ENCODE measurements around the gene PATZ1. TPM values are rescaled to one million over a fixed set of nuclear protein-coding genes. Genes with fewer than 3 reads are reported as not detected.

The PATZ1 gene
- total RNA-seq, 4 donors from 2014 or later = 12.9 to 20.6 (median 17.0) TPM

- DNase-seq (ENCODE audit: extremely low spot score) = no peak
- no peak overlapping the region for H3K4me3 ChIP-seq
- peaks cover 40 to 97% (median 86%) of the 10 kb centered on the region in 4 donors for H3K36me3 ChIP-seq
- TF ChIP-seq POLR2AphosphoS5 (IDR thresholded peaks at IDR 0.05) = no peak
- TF ChIP-seq, protein P1, sequence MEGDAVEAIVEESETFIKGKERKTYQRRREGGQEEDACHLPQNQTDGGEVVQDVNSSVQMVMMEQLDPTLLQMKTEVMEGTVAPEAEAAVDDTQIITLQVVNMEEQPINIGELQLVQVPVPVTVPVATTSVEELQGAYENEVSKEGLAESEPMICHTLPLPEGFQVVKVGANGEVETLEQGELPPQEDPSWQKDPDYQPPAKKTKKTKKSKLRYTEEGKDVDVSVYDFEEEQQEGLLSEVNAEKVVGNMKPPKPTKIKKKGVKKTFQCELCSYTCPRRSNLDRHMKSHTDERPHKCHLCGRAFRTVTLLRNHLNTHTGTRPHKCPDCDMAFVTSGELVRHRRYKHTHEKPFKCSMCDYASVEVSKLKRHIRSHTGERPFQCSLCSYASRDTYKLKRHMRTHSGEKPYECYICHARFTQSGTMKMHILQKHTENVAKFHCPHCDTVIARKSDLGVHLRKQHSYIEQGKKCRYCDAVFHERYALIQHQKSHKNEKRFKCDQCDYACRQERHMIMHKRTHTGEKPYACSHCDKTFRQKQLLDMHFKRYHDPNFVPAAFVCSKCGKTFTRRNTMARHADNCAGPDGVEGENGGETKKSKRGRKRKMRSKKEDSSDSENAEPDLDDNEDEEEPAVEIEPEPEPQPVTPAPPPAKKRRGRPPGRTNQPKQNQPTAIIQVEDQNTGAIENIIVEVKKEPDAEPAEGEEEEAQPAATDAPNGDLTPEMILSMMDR (IDR thresholded peaks at IDR 0.05) = no peak
- TF ChIP-seq POLR2A (IDR thresholded peaks at IDR 0.05; ENCODE audit: low read depth) = no peak
- no peak for TF ChIP-seq EP300 (IDR thresholded peaks at IDR 0.05)
- intact Hi-C loops (cut with DNase I) = no loop called here
- H3K4me1 ChIP-seq = peaks cover 3 to 9% (median 8%) of the 10 kb centered on the region in 4 donors
- H3K27me3 ChIP-seq = no peaks in the 10 kb centered on the region
- peak overlapping the region in 1 of 4 donors; percentile 45 for H3K27ac ChIP-seq (replicated peaks in 1 of 4)
- H3K9me3 ChIP-seq = no peaks in the 10 kb centered on the region
Measured at GRCh38 chr22:31279821-31280505, 66.2 kb downstream of the PATZ1 start.

GRCh38 chr22:31279327-31279669, 66.8 kb downstream of the PATZ1 start:
- Histone ChIP-seq H3K4me1 (peaks cover 0 to 3% (median 1%) of the 10 kb centered on the region in 4 donors), H3K27ac (replicated peaks in 1 of 4) (peak overlapping the region in 1 of 4 donors; percentile 45), H3K9me3 (no peaks in the 10 kb centered on the region), H3K4me3 (no peak overlapping the region), H3K27me3 (no peaks in the 10 kb centered on the region), H3K36me3 (peaks cover 35 to 97% (median 86%) of the 10 kb centered on the region in 4 donors)
- intact Hi-C loops (cut with DNase I) = no loop called here
- no peak for DNase-seq (ENCODE audit: extremely low spot score)
- TF ChIP-seq POLR2A (IDR thresholded peaks at IDR 0.05; ENCODE audit: low read depth) (no peak), EP300 (IDR thresholded peaks at IDR 0.05) (no peak), POLR2AphosphoS5 (IDR thresholded peaks at IDR 0.05) (no peak)
- TF ChIP-seq, protein P1 (IDR thresholded peaks at IDR 0.05) = no peak

- DNase-seq (ENCODE audit: extremely low spot score) = no peak
- intact Hi-C loops (cut with DNase I) = no loop called here
- H3K9me3 ChIP-seq = no peaks in the 10 kb centered on the region
- H3K4me3 ChIP-seq = no peak overlapping the region
- peaks cover 0 to 3% (median 0%) of the 10 kb centered on the region in 4 donors for H3K4me1 ChIP-seq
- WGBS = 63% methylated on average over 6 of the region's 6 CpGs
- H3K27ac ChIP-seq (replicated peaks in 1 of 4) = peak overlapping the region in 1 of 4 donors; percentile 45
- TF ChIP-seq POLR2A (IDR thresholded peaks at IDR 0.05; ENCODE audit: low read depth) = no peak
- TF ChIP-seq, protein P1 (IDR thresholded peaks at IDR 0.05) = no peak
- TF ChIP-seq POLR2AphosphoS5 (IDR thresholded peaks at IDR 0.05) = no peak
- TF ChIP-seq EP300 (IDR thresholded peaks at IDR 0.05) = no peak
- H3K27me3 ChIP-seq = no peaks in the 10 kb centered on the region
- peaks cover 40 to 97% (median 86%) of the 10 kb centered on the region in 4 donors for H3K36me3 ChIP-seq
Measured at GRCh38 chr22:31278626-31279326, 67.4 kb downstream of the PATZ1 start.

GRCh38 chr22:31278151-31278621, 68.0 kb downstream of the PATZ1 start:
- H3K27ac ChIP-seq (replicated peaks in 1 of 4) = peak overlapping the region in 1 of 4 donors; percentile 45
- WGBS = 86% methylated on average over 7 of the region's 9 CpGs
- peaks cover 0 to 3% (median 0%) of the 10 kb centered on the region in 4 donors for H3K4me1 ChIP-seq
- no peaks in the 10 kb centered on the region for H3K9me3 ChIP-seq
- H3K4me3 ChIP-seq = no peak overlapping the region
- no peak for TF ChIP-seq POLR2AphosphoS5 (IDR thresholded peaks at IDR 0.05)
- TF ChIP-seq, protein P1 (IDR thresholded peaks at IDR 0.05) = no peak
- no peak for TF ChIP-seq EP300 (IDR thresholded peaks at IDR 0.05)
- no peak for TF ChIP-seq POLR2A (IDR thresholded peaks at IDR 0.05; ENCODE audit: low read depth)
- no peak for DNase-seq (ENCODE audit: extremely low spot score)
- H3K27me3 ChIP-seq = no peaks in the 10 kb centered on the region
- intact Hi-C loops (cut with DNase I) = no loop called here
- peaks cover 44 to 97% (median 86%) of the 10 kb centered on the region in 4 donors for H3K36me3 ChIP-seq
